SK-MEL-5 (cell line): ENCODE data around the gene ATF3. TPM values are rescaled to one million over a fixed set of nuclear protein-coding genes. Genes with fewer than 3 reads are reported as not detected.
"Not testable (repeated sequence)": the region's sequence is repeated elsewhere in the genome, so short reads cannot be mapped to it uniquely, and the experiment has no call there.

Experiments
- DNase-seq: peaks from one replicate; pipeline ENCODE4 v3.0.0-alpha.2; 2016; ENCODE audit warnings: low read depth, low spot score
- in situ Hi-C: cut with HindIII; loops from 2 replicates; pipeline ENCODE4 v1.10.0; 2016; ENCODE audit warnings: low sequenced_read_pairs, high pct_unique_total_duplicates, low pct_unique_long_range_greater_than_20kb
- total RNA-seq: library from RNA; depleted of rRNA; stranded (reverse); fragments of >200 nt; shearing (Covaris generic); gene quantifications from 2 replicates; pipeline ENCODE4 v1.2.3, GENCODE V29; 2014

Gene ATF3
- total RNA-seq, 1 experiment from 2014 or later: 11.9 TPM

GRCh38 chr1:212637902-212638301, 29.3 kb downstream of the ATF3 start:
- no peak for DNase-seq
- in situ Hi-C loops: no loop called here

- DNase-seq: no peak
- in situ Hi-C loops: no loop called here
Measured at GRCh38 chr1:212638492-212639151, 30.1 kb downstream of the ATF3 start.

- DNase-seq, in situ Hi-C loops: not testable (repeated sequence)
Measured at GRCh38 chr1:212639524-212639923, 31.0 kb downstream of the ATF3 start.

DNA sequence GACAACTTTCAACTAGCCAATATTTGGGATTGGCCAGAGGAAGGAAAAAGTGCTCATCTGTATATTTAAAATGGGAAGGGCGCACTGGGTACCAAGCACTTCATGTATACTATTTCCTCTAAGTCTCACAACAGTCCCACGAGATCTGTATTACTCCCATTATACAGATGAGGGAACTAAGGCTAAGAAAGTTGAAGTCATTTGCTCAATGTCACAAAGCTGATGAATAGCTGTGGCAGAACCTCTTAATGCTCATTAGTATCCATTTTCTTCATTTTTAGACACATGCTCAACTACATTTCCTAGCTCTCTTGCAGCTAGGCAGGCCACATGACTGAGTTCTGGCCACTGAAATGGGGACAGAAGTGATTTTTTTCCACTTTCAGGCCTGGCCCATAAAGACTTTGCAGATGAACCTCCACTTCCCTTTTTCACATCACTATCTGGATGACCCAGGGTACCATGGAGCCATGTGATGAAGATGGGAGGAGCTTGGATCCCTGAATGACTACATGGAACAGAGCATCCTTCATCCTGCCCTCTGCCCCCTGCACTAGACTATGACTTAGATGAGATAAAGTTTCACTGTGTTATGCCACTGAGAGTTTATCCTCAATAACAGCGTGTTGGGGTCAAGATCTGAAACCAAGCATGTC, 31.8 kb downstream of the ATF3 start:
- in situ Hi-C loops: no loop called here
- no peak for DNase-seq

GRCh38 chr1:212641956-212642355, 33.4 kb downstream of the ATF3 start:
- DNase-seq: no peak
- in situ Hi-C loops: no loop called here

DNA sequence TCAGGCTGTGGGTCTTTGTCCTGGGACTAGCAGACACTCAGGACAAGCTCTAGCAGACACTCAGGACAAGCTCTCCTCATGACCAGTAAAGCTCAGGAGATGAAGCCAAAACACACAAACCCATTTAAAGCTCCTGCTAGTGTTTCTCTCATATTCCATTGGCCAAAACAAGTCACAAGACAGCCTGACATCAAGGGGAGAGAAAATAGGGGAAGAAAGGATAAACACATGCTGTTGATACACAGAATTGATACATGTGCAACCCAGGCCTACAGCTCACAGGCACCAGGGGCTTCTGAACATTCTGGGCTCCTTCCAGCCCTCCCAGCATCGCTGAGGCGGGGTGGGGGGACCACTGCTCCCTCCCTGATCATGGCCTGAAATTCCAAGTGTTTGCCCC, 35.3 kb downstream of the ATF3 start:
- DNase-seq: no peak
- in situ Hi-C loops: no loop called here

DNA sequence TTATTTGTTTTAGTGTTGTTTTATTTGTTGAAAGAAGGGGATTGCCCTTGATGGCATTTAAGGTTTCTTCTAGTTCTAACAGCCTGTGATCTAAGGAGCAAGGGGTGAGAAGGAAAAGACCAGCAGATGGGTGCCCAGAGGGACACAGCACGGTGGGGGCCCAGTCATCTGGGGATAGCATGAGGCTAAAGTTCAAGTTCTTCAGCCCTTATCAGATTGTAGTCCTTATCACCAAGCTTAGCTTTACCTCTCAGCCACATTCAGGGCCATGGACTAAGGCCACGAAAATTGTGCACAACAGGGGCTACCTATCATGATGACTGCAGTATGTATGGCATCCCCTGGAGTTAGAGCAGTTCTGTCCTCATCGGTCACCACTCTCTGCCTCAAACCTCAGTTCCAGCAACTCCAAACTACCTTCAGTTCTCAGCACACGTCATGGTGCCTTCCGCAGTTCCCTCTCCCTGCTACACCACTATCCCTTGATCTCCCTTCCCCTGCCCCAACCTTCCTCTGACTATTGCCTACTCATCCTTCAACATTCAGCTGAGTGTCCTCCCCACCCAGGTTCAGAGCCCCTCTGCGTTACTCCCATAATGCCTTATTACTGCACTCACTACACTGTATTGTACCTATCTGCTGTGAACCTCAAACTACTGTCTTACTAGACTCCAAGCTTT, 36.4 kb downstream of the ATF3 start:
- DNase-seq: no peak
- in situ Hi-C loops: no loop called here

- in situ Hi-C loops: no loop called here
- DNase-seq: peak; percentile 39
Measured at GRCh38 chr1:212645546-212646543, 37.3 kb downstream of the ATF3 start.

DNA sequence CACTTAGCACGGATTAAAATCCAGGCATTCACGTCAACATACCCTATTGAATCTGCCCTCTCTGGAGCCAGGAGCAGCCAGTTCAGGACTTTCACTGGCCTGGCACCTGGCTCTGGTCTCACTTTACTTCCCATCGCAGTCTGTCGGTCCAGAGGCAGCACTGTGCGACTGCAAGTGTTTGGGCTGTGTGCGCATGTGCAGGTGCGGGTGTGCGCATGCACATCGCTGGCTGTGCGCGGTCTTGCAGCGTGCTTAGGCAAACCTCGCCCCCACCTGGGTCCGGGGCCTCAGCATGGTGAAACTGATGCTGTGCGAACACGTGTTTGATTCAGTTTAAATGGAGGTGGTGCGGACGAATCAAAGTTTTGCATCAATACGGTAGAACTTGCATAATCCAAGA, 38.0 kb downstream of the ATF3 start:
- DNase-seq: no peak
- in situ Hi-C loops: no loop called here

DNA sequence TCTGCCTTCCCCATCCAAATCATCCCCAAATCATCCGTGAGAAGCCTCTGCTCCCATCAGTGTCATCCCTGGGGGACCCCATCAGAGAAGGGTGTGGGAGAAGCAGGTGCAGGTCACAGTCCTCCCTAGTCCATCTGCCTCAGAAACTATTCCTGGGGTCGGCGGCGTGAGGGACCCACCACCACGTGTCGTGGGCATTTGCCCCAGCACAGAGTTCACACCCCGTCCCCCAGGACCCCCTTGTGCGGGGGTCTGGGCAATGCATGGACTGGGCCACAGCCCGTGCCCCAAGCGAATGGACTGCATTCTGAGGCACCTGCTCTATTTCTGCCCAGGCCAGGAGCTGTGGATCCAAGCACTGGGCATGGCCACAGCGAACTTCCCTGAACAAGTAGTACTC, 38.4 kb downstream of the ATF3 start:
- DNase-seq: no peak
- in situ Hi-C loops: no loop called here

GRCh38 chr1:212648431-212648830, 39.9 kb downstream of the ATF3 start:
- in situ Hi-C loops: no loop called here
- DNase-seq: no peak

DNA sequence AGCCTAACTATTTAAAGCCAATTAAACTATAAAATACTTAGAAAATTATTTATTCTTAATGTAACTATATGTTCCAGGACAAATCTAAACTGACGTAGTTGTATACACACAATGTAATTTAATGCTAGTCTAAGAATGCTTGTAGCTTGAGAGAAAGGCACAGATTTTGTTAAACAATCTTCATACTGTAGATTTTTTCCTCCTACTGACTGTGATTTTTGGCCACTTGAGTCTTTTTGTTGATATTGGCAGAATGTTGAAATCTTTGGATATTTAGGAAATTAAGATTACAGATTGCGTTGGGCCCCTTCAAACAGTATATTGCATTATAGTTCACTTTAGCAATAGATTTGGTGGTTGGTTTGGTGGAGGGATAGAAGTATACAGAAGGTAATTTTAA, 40.5 kb downstream of the ATF3 start:
- no peak for DNase-seq
- in situ Hi-C loops: no loop called here

GRCh38 chr1:212650228-212650627, 41.7 kb downstream of the ATF3 start:
- in situ Hi-C loops: no loop called here
- DNase-seq: no peak

DNA sequence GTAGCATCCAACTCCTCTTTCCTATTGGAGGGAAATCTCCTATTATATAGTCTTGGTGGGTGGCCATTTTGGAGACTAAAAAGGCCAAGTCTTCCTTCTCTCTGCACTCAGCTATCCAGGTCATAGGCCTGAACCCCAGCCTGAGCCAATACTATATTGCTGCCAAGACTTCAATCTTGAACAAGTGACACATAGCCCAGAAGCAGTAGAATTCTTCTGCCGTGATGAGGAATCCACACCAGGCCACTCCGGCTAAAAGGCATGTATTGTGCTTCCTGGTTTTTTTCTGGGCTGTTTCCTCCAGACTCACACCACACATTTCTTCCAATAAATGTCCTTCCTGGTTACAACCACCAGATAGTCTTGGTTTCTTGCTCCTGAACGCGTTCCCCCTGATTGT, 43.0 kb downstream of the ATF3 start:
- DNase-seq: no peak
- in situ Hi-C loops: no loop called here

DNA sequence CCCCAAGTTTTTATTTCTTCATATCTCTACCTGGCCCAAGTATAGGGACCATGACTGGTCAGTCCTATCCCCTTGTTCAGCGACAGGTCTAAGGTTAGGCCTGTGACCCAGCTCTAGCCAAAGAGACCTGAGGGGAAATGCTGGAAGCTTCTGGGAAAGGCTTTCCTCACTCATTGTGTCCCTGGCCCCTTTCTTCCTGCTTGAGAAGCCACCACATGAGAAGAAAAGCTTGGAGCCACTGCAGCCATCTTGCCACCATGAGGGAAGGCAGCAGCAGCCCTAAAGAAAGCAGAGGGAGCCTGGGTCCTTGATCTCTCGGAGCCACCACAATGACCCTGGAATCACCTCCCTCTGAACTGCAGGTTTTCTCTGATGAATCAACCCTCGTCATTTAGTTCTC, 43.4 kb downstream of the ATF3 start:
- in situ Hi-C loops: no loop called here
- no peak for DNase-seq

GRCh38 chr1:212652609-212653008, 44.0 kb downstream of the ATF3 start:
- in situ Hi-C loops: no loop called here
- no peak for DNase-seq

DNA sequence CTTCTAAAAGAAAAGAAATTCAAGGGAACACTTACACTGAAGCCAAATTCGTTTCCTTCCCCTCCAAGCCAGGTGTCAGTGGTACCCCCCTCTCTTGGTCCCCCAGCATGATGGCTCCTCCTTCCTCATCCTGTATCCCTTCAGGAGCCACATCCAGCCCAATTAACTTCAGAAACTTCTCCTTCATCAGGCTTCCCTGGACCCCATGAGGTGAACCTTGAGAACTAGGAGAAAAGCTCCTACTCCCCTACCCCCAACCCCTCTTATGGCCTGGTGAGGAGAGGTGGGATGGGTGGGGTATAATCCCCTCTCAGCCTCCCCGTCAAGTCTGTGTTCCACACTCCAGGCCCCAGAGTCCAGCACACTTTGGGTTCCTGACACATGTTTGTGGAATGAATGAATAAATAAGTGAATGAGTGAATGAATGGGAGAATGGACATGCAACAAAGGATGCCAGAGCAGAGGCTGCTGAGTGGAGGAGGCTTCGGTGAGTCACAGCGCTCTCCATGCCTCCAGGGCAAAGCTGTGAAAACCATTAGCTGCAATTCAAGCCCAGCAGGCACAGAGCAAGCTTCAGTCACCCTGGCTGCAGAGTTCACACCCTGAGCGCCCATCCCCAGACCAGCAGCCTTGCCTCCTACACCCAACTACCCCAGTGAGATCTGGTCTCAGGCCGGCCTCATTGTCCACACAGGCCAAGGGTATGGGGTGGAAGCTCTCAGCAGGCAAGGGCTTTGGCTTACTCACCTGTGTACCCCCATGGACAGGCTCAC, 47.3 kb downstream of the ATF3 start:
- DNase-seq: no peak
- in situ Hi-C loops: no loop called here
